IPS-18c (cell line): Measurements from ENCODE around the gene ZNF423.
A peak's percentile ranks its signal among the peaks of the same experiment; 100 is the strongest.

Experiments used
- H3K4me3 ChIP-seq: 2 replicates; pipeline ENCODE4 v1.7.0; 2013; ENCODE audit warnings: low read depth, mild to moderate bottlenecking, low read length, moderate library complexity; ENCODE audit not compliant: insufficient read depth
- H3K9me3 ChIP-seq: one replicate; pipeline ENCODE4 v1.6.1; 2013; ENCODE audit warnings: mild to moderate bottlenecking, low read length, moderate library complexity; ENCODE audit not compliant: control insufficient read depth, insufficient read depth

The ZNF423 gene

GRCh38 chr16:49488740-49489525, 367.0 kb downstream of the ZNF423 start:
- no peak overlapping the region for H3K4me3 ChIP-seq
- peaks cover 3% of the 10 kb centered on the region for H3K9me3 ChIP-seq

GRCh38 chr16:49488336-49488735, 367.6 kb downstream of the ZNF423 start:
- no peak overlapping the region for H3K4me3 ChIP-seq
- peaks cover 3% of the 10 kb centered on the region for H3K9me3 ChIP-seq

GRCh38 chr16:49487746-49488145, 368.2 kb downstream of the ZNF423 start:
- Histone ChIP-seq H3K4me3 (no peak overlapping the region), H3K9me3 (no peaks in the 10 kb centered on the region)

- no peak overlapping the region for H3K4me3 ChIP-seq
- no peaks in the 10 kb centered on the region for H3K9me3 ChIP-seq
These were observed 369.5 kb downstream of the ZNF423 start for GRCh38 chr16:49486400-49486799.

- no peak overlapping the region for H3K4me3 ChIP-seq
- no peaks in the 10 kb centered on the region for H3K9me3 ChIP-seq
These were observed 370.2 kb downstream of the ZNF423 start for GRCh38 chr16:49485663-49486062.

GRCh38 chr16:49484936-49485335, 371.0 kb downstream of the ZNF423 start:
- Histone ChIP-seq H3K9me3 (no peaks in the 10 kb centered on the region), H3K4me3 (no peak overlapping the region)

GRCh38 chr16:49484451-49484849, 371.5 kb downstream of the ZNF423 start:
- Histone ChIP-seq H3K9me3 (no peaks in the 10 kb centered on the region), H3K4me3 (peak overlapping the region; percentile 20; the same call in 1 of the 2 replicates)

GRCh38 chr16:49483651-49484450, 372.1 kb downstream of the ZNF423 start:
- H3K9me3 ChIP-seq = no peaks in the 10 kb centered on the region
- H3K4me3 ChIP-seq = peak overlapping the region; percentile 20; the same call in 1 of the 2 replicates

GRCh38 chr16:49483251-49483650, 372.7 kb downstream of the ZNF423 start:
- no peak overlapping the region for H3K4me3 ChIP-seq
- H3K9me3 ChIP-seq = no peaks in the 10 kb centered on the region

GRCh38 chr16:49482690-49483089, 373.2 kb downstream of the ZNF423 start:
- no peak overlapping the region for H3K4me3 ChIP-seq
- H3K9me3 ChIP-seq = no peaks in the 10 kb centered on the region

GRCh38 chr16:49478616-49479015, 377.3 kb downstream of the ZNF423 start:
- no peak overlapping the region for H3K4me3 ChIP-seq
- H3K9me3 ChIP-seq = no peaks in the 10 kb centered on the region

GRCh38 chr16:49478107-49478506, 377.8 kb downstream of the ZNF423 start:
- no peak overlapping the region for H3K4me3 ChIP-seq
- no peaks in the 10 kb centered on the region for H3K9me3 ChIP-seq

GRCh38 chr16:49477250-49477895, 378.5 kb downstream of the ZNF423 start:
- H3K4me3 ChIP-seq = no peak overlapping the region
- H3K9me3 ChIP-seq = no peaks in the 10 kb centered on the region

GRCh38 chr16:49474741-49475140, 381.2 kb downstream of the ZNF423 start:
- H3K9me3 ChIP-seq = no peaks in the 10 kb centered on the region
- no peak overlapping the region for H3K4me3 ChIP-seq

- H3K4me3 ChIP-seq = no peak overlapping the region
- no peaks in the 10 kb centered on the region for H3K9me3 ChIP-seq
These were observed 382.1 kb downstream of the ZNF423 start for GRCh38 chr16:49473773-49474172.

- H3K4me3 ChIP-seq = no peak overlapping the region
- H3K9me3 ChIP-seq = no peaks in the 10 kb centered on the region
These were observed 382.8 kb downstream of the ZNF423 start for GRCh38 chr16:49473131-49473530.

- no peak overlapping the region for H3K4me3 ChIP-seq
- H3K9me3 ChIP-seq = no peaks in the 10 kb centered on the region
These were observed 383.3 kb downstream of the ZNF423 start for GRCh38 chr16:49472598-49472997.
